ENCODE results near the gene STX18.

Gene STX18

GRCh38 chr4:4529392-4529791 lies 12.5 kb downstream of the STX18 start:
- no peak for DNase-seq (ENCODE audit: low read depth, low spot score)
- TF ChIP-seq, protein P1, sequence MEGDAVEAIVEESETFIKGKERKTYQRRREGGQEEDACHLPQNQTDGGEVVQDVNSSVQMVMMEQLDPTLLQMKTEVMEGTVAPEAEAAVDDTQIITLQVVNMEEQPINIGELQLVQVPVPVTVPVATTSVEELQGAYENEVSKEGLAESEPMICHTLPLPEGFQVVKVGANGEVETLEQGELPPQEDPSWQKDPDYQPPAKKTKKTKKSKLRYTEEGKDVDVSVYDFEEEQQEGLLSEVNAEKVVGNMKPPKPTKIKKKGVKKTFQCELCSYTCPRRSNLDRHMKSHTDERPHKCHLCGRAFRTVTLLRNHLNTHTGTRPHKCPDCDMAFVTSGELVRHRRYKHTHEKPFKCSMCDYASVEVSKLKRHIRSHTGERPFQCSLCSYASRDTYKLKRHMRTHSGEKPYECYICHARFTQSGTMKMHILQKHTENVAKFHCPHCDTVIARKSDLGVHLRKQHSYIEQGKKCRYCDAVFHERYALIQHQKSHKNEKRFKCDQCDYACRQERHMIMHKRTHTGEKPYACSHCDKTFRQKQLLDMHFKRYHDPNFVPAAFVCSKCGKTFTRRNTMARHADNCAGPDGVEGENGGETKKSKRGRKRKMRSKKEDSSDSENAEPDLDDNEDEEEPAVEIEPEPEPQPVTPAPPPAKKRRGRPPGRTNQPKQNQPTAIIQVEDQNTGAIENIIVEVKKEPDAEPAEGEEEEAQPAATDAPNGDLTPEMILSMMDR (IDR thresholded peaks at IDR 0.05; ENCODE audit: low read depth, low read length), result no peak
- in situ Hi-C loops (cut with HindIII; ENCODE audit: low sequenced_read_pairs), result no loop called here
- H3K4me3 ChIP-seq (ENCODE audit: low read depth, low read length), result no peak overlapping the region

GRCh38 chr4:4526401-4526800 lies 15.4 kb downstream of the STX18 start:
- in situ Hi-C loops (cut with HindIII; ENCODE audit: low sequenced_read_pairs), result no loop called here
- TF ChIP-seq, protein P1 (IDR thresholded peaks at IDR 0.05; ENCODE audit: low read depth, low read length), result no peak
- no peak overlapping the region for H3K4me3 ChIP-seq (ENCODE audit: low read depth, low read length)
- DNase-seq (ENCODE audit: low read depth, low spot score), result no peak

DNA sequence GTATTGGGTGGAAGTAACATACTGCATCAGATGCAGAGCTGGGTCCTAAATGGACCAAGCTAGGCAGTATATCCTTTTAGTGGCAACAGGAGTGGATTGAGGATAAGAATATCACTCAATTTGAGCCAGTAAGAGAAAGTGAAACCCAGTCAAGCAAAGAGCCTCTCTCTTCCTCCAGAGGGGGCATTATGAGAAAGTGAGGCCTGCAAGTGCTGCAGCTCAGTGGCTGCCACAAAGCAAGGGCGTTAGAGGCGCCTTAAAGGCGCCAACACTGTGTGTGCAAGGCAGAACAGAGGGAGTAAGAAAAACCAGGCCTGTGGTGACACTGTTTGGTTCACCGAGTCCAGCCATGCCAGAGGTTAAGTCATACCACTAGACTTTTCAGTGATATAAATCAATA lies 17.5 kb downstream of the STX18 start:
- DNase-seq (ENCODE audit: low read depth, low spot score), result no peak

DNA sequence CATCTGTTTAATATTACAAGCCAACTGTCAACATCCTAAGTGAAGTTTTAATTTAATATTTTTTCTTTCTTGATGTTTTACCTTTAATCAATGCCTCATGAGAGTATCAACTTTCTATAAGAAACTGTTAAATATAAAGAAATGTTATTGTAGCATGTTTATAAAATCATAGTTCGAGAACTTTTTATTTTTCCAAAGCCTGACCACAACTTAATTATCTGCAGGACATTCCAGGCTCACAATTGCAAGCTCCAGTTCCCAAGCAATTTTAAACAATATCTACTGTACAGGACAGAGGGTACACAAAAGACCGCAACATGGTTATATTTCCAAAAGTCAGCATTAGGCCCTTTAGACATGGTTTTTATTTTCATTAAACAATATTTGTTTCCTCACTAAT lies 20.1 kb downstream of the STX18 start:
- TF ChIP-seq, protein P1 (IDR thresholded peaks at IDR 0.05; ENCODE audit: low read depth, low read length), result no peak
- no peak overlapping the region for H3K4me3 ChIP-seq (ENCODE audit: low read depth, low read length)
- DNase-seq (ENCODE audit: low read depth, low spot score), result no peak
- in situ Hi-C loops (cut with HindIII; ENCODE audit: low sequenced_read_pairs), result no loop called here

More for the DNA sequence above, 17.5 kb downstream of the STX18 start:
- H3K4me3 ChIP-seq (ENCODE audit: low read depth, low read length), result no peak overlapping the region
- in situ Hi-C loops (cut with HindIII; ENCODE audit: low sequenced_read_pairs), result no loop called here
- TF ChIP-seq, protein P1 (IDR thresholded peaks at IDR 0.05; ENCODE audit: low read depth, low read length), result peak; percentile 34

DNA sequence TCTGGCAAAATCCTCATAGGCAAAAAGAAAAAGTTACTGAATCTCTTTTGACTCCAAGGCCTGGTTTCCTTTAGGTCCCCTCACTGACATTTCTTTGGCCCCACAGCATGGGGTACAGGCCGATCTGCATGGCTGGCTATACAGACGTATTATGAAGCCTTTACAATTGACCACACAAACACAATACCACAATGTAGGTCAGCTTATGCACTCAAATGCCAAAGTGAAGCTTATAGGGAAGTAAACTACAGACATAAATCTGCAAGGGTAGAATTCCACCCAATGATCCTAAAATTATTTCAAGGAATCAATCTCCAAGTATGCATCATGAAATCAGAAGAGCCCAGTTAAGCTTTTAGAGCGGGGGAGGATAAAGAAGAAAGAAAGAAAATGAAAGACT lies 20.7 kb downstream of the STX18 start:
- DNase-seq (ENCODE audit: low read depth, low spot score), result peak; percentile 40
- in situ Hi-C loops (cut with HindIII; ENCODE audit: low sequenced_read_pairs), result no loop called here
- no peak overlapping the region for H3K4me3 ChIP-seq (ENCODE audit: low read depth, low read length)
- TF ChIP-seq, protein P1 (IDR thresholded peaks at IDR 0.05; ENCODE audit: low read depth, low read length), result no peak

GRCh38 chr4:4519297-4519894 lies 22.5 kb downstream of the STX18 start:
- peak; percentile 40 for DNase-seq (ENCODE audit: low read depth, low spot score)
- no peak overlapping the region for H3K4me3 ChIP-seq (ENCODE audit: low read depth, low read length)
- in situ Hi-C loops (cut with HindIII; ENCODE audit: low sequenced_read_pairs), result no loop called here
- TF ChIP-seq, protein P1 (IDR thresholded peaks at IDR 0.05; ENCODE audit: low read depth, low read length), result peak; percentile 77

Data from astrocyte of the spinal cord (primary cell).